Measurements from ENCODE around the gene TBC1D3. TPM values are rescaled to one million over a fixed set of nuclear protein-coding genes. Genes with fewer than 3 reads are reported as not detected.
"Not testable (repeated sequence)": the region's sequence is repeated elsewhere in the genome, so short reads cannot be mapped to it uniquely, and the experiment has no call there.

Gene TBC1D3
- total and polyA plus RNA-seq, 2 of the 8 experiments (the other 6 are each of a cell fraction or from before 2014, with no cell fraction given) = not detected

GRCh38 chr17:38225844-38226495 lies 33.6 kb upstream of the TBC1D3 start:
- H3K23ac ChIP-seq (ENCODE audit: insufficient read length); H3K18ac ChIP-seq (ENCODE audit: extremely low read depth, low read length); H3K4ac ChIP-seq (replicated peaks; ENCODE audit: insufficient read length, low read depth, low read length); H3K79me1 ChIP-seq (ENCODE audit: low read depth, low read length); H2BK5ac ChIP-seq (ENCODE audit: low read depth, low read length); H3K27ac ChIP-seq (ENCODE audit: low read depth, low read length); H3K23me2 ChIP-seq (ENCODE audit: low read depth, low read length); H3K14ac ChIP-seq (ENCODE audit: insufficient read length); H3K56ac ChIP-seq (replicated peaks; ENCODE audit: insufficient read length, low read depth, low read length); POLR2A ChIA-PET (ENCODE audit: partially characterized antibody); FAIRE-seq; H3K9me3 ChIP-seq (ENCODE audit: insufficient read depth in 2 of 2, low read depth in 1 of 2, low read length in 1 of 2); H4K5ac ChIP-seq (ENCODE audit: insufficient read length, low read depth, low read length); H2BK15ac ChIP-seq (ENCODE audit: low read length); H3K79me2 ChIP-seq (ENCODE audit: control insufficient read depth in 1 of 2, insufficient read depth in 2 of 2, low read length in 2 of 2); H3K36me3 ChIP-seq (ENCODE audit: control insufficient read depth in 2 of 4, insufficient read depth in 4 of 4, low read length in 3 of 4); H3K4me2 ChIP-seq (ENCODE audit: insufficient read depth in 1 of 2, low read depth in 2 of 2, low read length in 2 of 2); H3K27me3 ChIP-seq (replicated peaks in 1 of 4; ENCODE audit: control insufficient read depth in 3 of 4, extremely low read depth in 1 of 4, insufficient read depth in 3 of 4, low read length in 3 of 4); H4K91ac ChIP-seq (replicated peaks; ENCODE audit: insufficient read length, low read length); CTCF ChIA-PET (ENCODE audit: partially characterized antibody); H3K9ac ChIP-seq (replicated peaks in 1 of 4; ENCODE audit: extremely low read depth in 1 of 4, low read depth in 3 of 4, low read length in 3 of 4); H2BK12ac ChIP-seq (ENCODE audit: low read depth, low read length); H2AFZ ChIP-seq (ENCODE audit: low read length); H3K4me1 ChIP-seq (replicated peaks in 1 of 4; ENCODE audit: control insufficient read depth in 3 of 4, insufficient read depth in 4 of 4, low read length in 3 of 4); H2AK5ac ChIP-seq (ENCODE audit: low read depth, low read length); H2BK120ac ChIP-seq (replicated peaks; ENCODE audit: low read depth, low read length); H4K8ac ChIP-seq (ENCODE audit: extremely low read depth, insufficient read depth, low read length); H4K20me1 ChIP-seq (replicated peaks in 1 of 2; ENCODE audit: control insufficient read depth in 1 of 2, insufficient read depth in 2 of 2, low read length in 2 of 2); H3K4me3 ChIP-seq (ENCODE audit: extremely low read depth in 1 of 4, insufficient read depth in 2 of 4, low read depth in 3 of 4, low read length in 4 of 4); DNase-seq (ENCODE audit: low read depth in 1 of 2, low spot score in 2 of 2); H2BK20ac ChIP-seq (ENCODE audit: low read length): not testable (repeated sequence)
- WGBS, 2 experiments (ENCODE audit: extremely low coverage in 1 of 2, insufficient coverage in 1 of 2, insufficient read length in 1 of 2, insufficient replicate concordance in 2 of 2, low coverage in 1 of 2, low lambda C conversion rate in 2 of 2, missing lambda C conversion rate in 1 of 2) = no CpG with 5 or more reads among the region's 2 CpGs

GRCh38 chr17:38220867-38221266 lies 28.5 kb upstream of the TBC1D3 start:
- CTCF ChIA-PET (ENCODE audit: partially characterized antibody); H3K4me3 ChIP-seq (ENCODE audit: extremely low read depth in 1 of 4, insufficient read depth in 2 of 4, low read depth in 3 of 4, low read length in 4 of 4); H3K4me2 ChIP-seq (ENCODE audit: insufficient read depth in 1 of 2, low read depth in 2 of 2, low read length in 2 of 2); H2BK15ac ChIP-seq (ENCODE audit: low read length); H3K36me3 ChIP-seq (ENCODE audit: control insufficient read depth in 2 of 4, insufficient read depth in 4 of 4, low read length in 3 of 4); H4K20me1 ChIP-seq (replicated peaks in 1 of 2; ENCODE audit: control insufficient read depth in 1 of 2, insufficient read depth in 2 of 2, low read length in 2 of 2); DNase-seq (ENCODE audit: low read depth in 1 of 2, low spot score in 2 of 2); H3K9me3 ChIP-seq (ENCODE audit: insufficient read depth in 2 of 2, low read depth in 1 of 2, low read length in 1 of 2); H3K79me2 ChIP-seq (ENCODE audit: control insufficient read depth in 1 of 2, insufficient read depth in 2 of 2, low read length in 2 of 2); POLR2A ChIA-PET (ENCODE audit: partially characterized antibody); H3K23me2 ChIP-seq (ENCODE audit: low read depth, low read length); H4K8ac ChIP-seq (ENCODE audit: extremely low read depth, insufficient read depth, low read length); H2BK12ac ChIP-seq (ENCODE audit: low read depth, low read length); H3K9ac ChIP-seq (replicated peaks in 1 of 4; ENCODE audit: extremely low read depth in 1 of 4, low read depth in 3 of 4, low read length in 3 of 4); H2BK20ac ChIP-seq (ENCODE audit: low read length); H3K23ac ChIP-seq (ENCODE audit: insufficient read length); H3K4ac ChIP-seq (replicated peaks; ENCODE audit: insufficient read length, low read depth, low read length); H2AFZ ChIP-seq (ENCODE audit: low read length); H3K4me1 ChIP-seq (replicated peaks in 1 of 4; ENCODE audit: control insufficient read depth in 3 of 4, insufficient read depth in 4 of 4, low read length in 3 of 4); H4K91ac ChIP-seq (replicated peaks; ENCODE audit: insufficient read length, low read length); H3K18ac ChIP-seq (ENCODE audit: extremely low read depth, low read length); H2AK5ac ChIP-seq (ENCODE audit: low read depth, low read length); H3K79me1 ChIP-seq (ENCODE audit: low read depth, low read length); H3K56ac ChIP-seq (replicated peaks; ENCODE audit: insufficient read length, low read depth, low read length); H3K27ac ChIP-seq (ENCODE audit: low read depth, low read length); H4K5ac ChIP-seq (ENCODE audit: insufficient read length, low read depth, low read length); H3K14ac ChIP-seq (ENCODE audit: insufficient read length); FAIRE-seq; H2BK5ac ChIP-seq (ENCODE audit: low read depth, low read length); H3K27me3 ChIP-seq (replicated peaks in 1 of 4; ENCODE audit: control insufficient read depth in 3 of 4, extremely low read depth in 1 of 4, insufficient read depth in 3 of 4, low read length in 3 of 4); H2BK120ac ChIP-seq (replicated peaks; ENCODE audit: low read depth, low read length): not testable (repeated sequence)
- no CpG with 5 or more reads among the region's 1 CpG for WGBS, 2 experiments (ENCODE audit: extremely low coverage in 1 of 2, insufficient coverage in 1 of 2, insufficient read length in 1 of 2, insufficient replicate concordance in 2 of 2, low coverage in 1 of 2, low lambda C conversion rate in 2 of 2, missing lambda C conversion rate in 1 of 2)
